ENCODE data around the gene PAPSS1. TPM values are rescaled to one million over a fixed set of nuclear protein-coding genes. Genes with fewer than 3 reads are reported as not detected.
"Not testable (repeated sequence)": the region's sequence is repeated elsewhere in the genome, so short reads cannot be mapped to it uniquely, and the experiment has no call there.

Gene PAPSS1
- polyA plus RNA-seq, 3 donors, result 75.1 to 94.3 (median 82.9) TPM

- DNase-seq (ENCODE audit: extremely low read depth in 1 of 11, low read depth in 9 of 11, low spot score in 4 of 11), result no peak
Measured at GRCh38 chr4:107736924-107737448, 17.0 kb upstream of the PAPSS1 start.

- DNase-seq (ENCODE audit: extremely low read depth in 1 of 11, low read depth in 9 of 11, low spot score in 4 of 11), result no peak
Measured at GRCh38 chr4:107736037-107736436, 16.0 kb upstream of the PAPSS1 start.

GRCh38 chr4:107734120-107734519 is 14.1 kb upstream of the PAPSS1 start:
- no peak for DNase-seq (ENCODE audit: extremely low read depth in 1 of 11, low read depth in 9 of 11, low spot score in 4 of 11)

GRCh38 chr4:107733431-107733925 is 13.4 kb upstream of the PAPSS1 start:
- no peak for DNase-seq (ENCODE audit: extremely low read depth in 1 of 11, low read depth in 9 of 11, low spot score in 4 of 11)

- DNase-seq (ENCODE audit: extremely low read depth in 1 of 11, low read depth in 9 of 11, low spot score in 4 of 11), result not testable (repeated sequence)
Measured at GRCh38 chr4:107729050-107729449, 9.0 kb upstream of the PAPSS1 start.

- DNase-seq (ENCODE audit: extremely low read depth in 1 of 11, low read depth in 9 of 11, low spot score in 4 of 11), result not testable (repeated sequence)
Measured at GRCh38 chr4:107726131-107726925, 6.3 kb upstream of the PAPSS1 start.

- DNase-seq (ENCODE audit: extremely low read depth in 1 of 11, low read depth in 9 of 11, low spot score in 4 of 11), result no peak
Measured at GRCh38 chr4:107725281-107725859, 5.3 kb upstream of the PAPSS1 start.

- not testable (repeated sequence) for DNase-seq (ENCODE audit: extremely low read depth in 1 of 11, low read depth in 9 of 11, low spot score in 4 of 11)
Measured at GRCh38 chr4:107723331-107723730, 3.3 kb upstream of the PAPSS1 start.

- DNase-seq (ENCODE audit: extremely low read depth in 1 of 11, low read depth in 9 of 11, low spot score in 4 of 11), result no peak
Measured at GRCh38 chr4:107721436-107722100, 1.5 kb upstream of the PAPSS1 start.

- peak in 3 of 11 donors; percentile 29 to 48 (median 39) for DNase-seq (ENCODE audit: extremely low read depth in 1 of 11, low read depth in 9 of 11, low spot score in 4 of 11)
Measured at GRCh38 chr4:107719207-107719921, 670 bp downstream of the PAPSS1 start.

GRCh38 chr4:107718351-107718965 is 1.6 kb downstream of the PAPSS1 start:
- DNase-seq (ENCODE audit: extremely low read depth in 1 of 11, low read depth in 9 of 11, low spot score in 4 of 11), result no peak

GRCh38 chr4:107714256-107714655 is 5.8 kb downstream of the PAPSS1 start:
- DNase-seq (ENCODE audit: extremely low read depth in 1 of 11, low read depth in 9 of 11, low spot score in 4 of 11), result no peak

- DNase-seq (ENCODE audit: extremely low read depth in 1 of 11, low read depth in 9 of 11, low spot score in 4 of 11), result no peak
Measured at GRCh38 chr4:107712236-107712635, 7.8 kb downstream of the PAPSS1 start.

GRCh38 chr4:107711831-107712230 is 8.2 kb downstream of the PAPSS1 start:
- no peak for DNase-seq (ENCODE audit: extremely low read depth in 1 of 11, low read depth in 9 of 11, low spot score in 4 of 11)

- no peak for DNase-seq (ENCODE audit: extremely low read depth in 1 of 11, low read depth in 9 of 11, low spot score in 4 of 11)
Measured at GRCh38 chr4:107710493-107711459, 9.3 kb downstream of the PAPSS1 start.

GRCh38 chr4:107709916-107710315 is 10.1 kb downstream of the PAPSS1 start:
- no peak for DNase-seq (ENCODE audit: extremely low read depth in 1 of 11, low read depth in 9 of 11, low spot score in 4 of 11)

GRCh38 chr4:107708225-107708624 is 11.8 kb downstream of the PAPSS1 start:
- DNase-seq (ENCODE audit: extremely low read depth in 1 of 11, low read depth in 9 of 11, low spot score in 4 of 11), result no peak
